HG02852 (cell line): ENCODE results near the gene ELF2.
A peak's percentile ranks its signal among the peaks of the same experiment; 100 is the strongest.
"Not testable (repeated sequence)": the region's sequence is repeated elsewhere in the genome, so short reads cannot be mapped to it uniquely, and the experiment has no call there.

Experiments
- ATAC-seq: cut with Tn5 transposase; IDR thresholded peaks from one replicate; pipeline ENCODE4 v1.9.1; 2021; ENCODE audit warnings: mild to moderate bottlenecking, moderate library complexity; ENCODE audit not compliant: unreplicated experiment

Gene ELF2

DNA sequence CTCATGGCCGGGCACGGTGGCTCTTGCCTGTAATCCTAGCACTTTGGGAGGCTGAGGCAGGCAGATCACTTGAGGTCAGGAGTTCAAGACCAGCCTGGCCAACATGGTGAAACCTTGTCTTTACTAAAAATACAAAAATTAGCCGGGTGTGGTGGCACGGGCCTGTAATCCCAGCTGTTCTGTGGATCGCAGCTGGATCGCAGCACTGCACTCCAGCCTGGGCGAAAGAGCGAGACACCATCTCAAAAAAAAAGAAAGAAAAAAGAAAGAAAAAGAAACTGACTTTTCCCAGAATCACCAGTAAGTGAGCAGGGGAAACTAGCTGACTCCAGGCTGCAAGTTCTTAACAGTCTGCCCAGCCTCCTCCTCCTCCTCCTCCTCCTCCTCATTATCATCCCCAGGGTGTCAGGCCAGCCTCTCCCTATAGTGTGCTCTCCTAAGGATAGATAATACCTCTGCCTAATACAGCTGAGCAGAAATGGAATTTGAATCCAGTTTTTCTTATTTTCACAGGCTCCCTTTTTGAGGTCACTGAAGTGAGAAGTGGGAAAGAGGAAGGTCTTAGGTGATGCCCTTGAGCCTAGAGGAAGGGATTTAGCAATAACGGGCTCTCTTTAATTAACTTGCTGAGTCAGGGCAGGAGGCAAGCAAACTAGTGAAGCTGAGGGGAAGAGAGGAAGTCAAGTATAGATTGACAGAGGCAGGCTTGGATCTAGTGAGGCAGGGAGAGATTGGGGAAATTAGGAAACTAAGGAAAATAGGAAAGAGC lies 11.8 kb upstream of the ELF2 start:
- no peak for ATAC-seq

DNA sequence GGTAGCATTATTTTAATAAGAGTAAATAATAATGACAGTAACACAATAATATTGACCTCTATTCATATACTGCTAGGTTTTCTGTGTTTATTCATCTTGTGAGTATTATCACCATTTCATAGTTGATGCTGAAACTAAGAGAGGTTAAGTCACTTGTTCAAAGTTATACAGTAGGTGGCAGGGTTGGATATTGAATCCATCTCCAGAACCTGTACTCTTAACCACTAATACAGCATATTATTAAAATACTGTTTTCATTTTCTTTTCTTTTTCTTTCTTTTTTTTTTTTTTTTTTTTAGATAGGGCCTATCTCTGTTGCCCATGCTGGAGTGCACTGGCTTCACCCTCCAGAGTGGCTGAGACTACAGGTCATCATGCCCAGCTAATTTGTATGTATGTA lies 7.1 kb upstream of the ELF2 start:
- no peak for ATAC-seq

- ATAC-seq: peak; percentile 67
Observed at GRCh38 chr4:139177869-139178619, 1.0 kb upstream of the ELF2 start.

- ATAC-seq: peak; percentile 12
Observed at GRCh38 chr4:139176302-139177048, 543 bp downstream of the ELF2 start.

- no peak for ATAC-seq
Observed at GRCh38 chr4:139175646-139176301, 1.2 kb downstream of the ELF2 start.

GRCh38 chr4:139171876-139172691 lies 4.9 kb downstream of the ELF2 start:
- no peak for ATAC-seq

DNA sequence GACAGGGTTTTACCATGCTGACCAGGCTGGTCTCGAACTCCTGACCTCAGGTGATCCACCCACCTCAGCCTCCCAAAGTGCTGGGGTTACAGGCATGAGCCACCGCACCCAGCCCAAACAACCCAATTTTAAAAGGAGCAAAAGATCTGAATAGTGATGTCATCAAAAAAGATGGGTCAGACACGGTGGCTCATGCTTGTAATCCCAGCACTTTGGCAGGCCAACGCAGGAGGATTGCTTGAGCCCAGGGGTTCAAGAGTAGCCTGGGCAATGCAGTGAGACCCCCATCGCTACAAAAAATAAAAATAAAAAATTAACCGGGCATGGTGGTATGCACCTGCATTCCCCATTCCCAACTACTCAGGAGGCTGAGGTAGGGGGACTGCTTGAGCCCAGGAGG lies 6.1 kb downstream of the ELF2 start:
- no peak for ATAC-seq

GRCh38 chr4:139167774-139168444 lies 9.1 kb downstream of the ELF2 start:
- ATAC-seq: no peak

DNA sequence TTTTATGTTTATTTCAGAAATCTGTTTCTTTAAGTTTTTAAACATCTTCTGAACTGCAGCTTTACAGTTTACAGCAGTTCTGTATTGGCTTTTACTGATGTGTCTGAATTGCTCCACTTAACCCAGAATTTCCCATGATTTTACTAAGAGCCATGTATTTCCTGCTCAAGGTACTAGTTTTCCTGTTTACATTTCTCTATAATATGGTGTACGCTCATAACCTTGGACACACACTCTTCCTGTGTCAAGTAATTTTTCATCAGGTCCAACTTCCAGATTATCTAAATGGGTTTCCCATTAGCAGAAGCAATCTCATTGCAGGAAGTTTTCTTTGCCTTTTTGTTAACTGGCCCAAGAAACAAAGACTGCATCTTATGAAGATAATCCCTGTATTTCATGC lies 12.3 kb downstream of the ELF2 start:
- ATAC-seq: no peak

DNA sequence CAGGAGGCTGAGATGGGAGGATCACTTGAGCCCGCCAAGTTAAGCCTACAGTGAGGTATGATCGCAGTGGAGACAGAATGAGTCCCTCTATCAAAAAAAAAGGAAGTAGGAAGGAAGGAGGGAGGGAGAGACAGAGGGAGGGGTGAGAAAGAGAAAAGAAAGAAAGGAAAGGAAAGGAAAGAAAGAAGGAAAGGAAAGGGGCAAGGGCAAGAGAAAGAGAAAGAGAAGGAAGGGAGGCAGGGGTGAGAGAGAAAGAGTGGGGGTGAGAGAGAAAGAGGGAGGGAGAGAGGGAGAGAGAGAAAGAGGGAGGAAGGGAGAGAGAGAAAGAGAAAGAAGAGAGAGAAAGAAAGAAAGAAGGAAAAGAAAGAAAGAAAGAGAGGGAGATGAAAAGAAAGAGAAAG lies 13.2 kb downstream of the ELF2 start:
- no peak for ATAC-seq

DNA sequence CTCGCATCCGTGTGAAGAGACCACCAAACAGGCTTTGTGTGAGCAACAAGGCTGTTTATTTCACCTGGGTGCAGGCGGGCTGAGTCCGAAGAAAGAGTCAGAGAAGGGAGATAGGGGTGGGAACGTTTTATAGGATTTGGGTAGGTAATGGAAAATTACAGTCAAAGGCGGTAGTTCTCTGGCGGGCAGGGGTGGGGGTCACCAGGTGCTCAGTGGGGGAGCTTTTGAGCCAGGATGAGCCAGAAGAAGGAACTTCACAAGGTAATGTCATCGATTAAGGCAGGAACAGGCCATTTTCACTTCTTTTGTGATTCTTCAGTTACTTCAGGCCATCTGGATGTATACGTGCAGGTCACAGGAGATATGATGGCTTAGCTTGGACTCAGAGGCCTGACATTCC lies 19.0 kb downstream of the ELF2 start:
- not testable (repeated sequence) for ATAC-seq

- no peak for ATAC-seq
Observed at GRCh38 chr4:139154952-139155557, 22.0 kb downstream of the ELF2 start.

- ATAC-seq: no peak
Observed at GRCh38 chr4:139154538-139154937, 22.5 kb downstream of the ELF2 start.

- ATAC-seq: no peak
Observed at GRCh38 chr4:139154134-139154421, 22.9 kb downstream of the ELF2 start.

DNA sequence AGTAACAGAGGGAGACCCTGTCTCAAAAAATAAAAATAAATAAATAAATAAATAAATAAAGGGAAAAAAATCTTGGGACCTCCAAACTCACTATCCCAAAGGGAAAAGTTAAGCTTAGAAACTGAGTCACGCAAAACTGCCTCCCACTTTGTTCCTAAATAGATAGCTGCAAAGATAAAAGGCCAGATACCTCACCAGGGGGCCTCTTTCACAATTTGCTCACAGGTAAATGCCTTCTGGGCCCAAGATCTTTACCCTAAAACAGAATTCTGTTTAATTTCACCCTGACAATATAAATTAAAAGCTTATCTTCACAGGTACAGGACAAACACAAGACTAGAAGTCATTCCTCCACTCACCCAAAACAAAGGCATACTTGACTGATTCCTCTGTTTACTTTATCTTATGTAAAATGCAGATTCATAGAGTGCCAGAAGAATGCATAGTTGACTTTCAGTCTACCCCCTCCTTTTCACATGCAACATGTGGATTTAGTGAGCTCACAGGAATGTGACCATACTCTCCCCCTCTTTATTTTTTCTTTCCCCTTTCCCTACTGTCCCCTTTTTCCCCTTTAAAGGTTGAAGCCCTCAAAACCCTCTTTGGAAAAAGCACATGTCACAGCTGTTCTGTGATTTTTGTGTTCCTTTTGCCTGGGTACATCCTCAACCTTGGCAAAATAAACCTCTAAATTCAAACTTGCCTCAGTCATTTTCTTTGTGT lies 23.4 kb downstream of the ELF2 start:
- no peak for ATAC-seq

DNA sequence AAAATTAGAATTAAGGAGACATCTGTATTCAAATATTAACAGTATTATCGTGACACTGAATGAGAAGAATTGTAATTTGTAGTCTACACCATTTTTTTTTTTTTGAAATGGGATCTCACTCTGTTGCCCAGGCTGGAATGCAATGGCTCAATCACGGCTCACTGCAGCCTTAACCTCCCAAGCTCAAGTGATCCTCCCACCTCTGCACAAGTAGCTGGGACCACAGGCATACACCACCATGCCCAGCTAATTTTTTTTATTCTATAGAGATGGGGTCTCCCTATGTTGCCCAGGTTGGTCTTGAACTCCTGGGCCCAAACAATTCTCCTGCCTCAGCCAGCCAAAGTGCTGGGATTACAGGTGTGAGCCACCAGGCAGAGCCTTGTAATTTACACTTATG lies 24.8 kb downstream of the ELF2 start:
- ATAC-seq: no peak

DNA sequence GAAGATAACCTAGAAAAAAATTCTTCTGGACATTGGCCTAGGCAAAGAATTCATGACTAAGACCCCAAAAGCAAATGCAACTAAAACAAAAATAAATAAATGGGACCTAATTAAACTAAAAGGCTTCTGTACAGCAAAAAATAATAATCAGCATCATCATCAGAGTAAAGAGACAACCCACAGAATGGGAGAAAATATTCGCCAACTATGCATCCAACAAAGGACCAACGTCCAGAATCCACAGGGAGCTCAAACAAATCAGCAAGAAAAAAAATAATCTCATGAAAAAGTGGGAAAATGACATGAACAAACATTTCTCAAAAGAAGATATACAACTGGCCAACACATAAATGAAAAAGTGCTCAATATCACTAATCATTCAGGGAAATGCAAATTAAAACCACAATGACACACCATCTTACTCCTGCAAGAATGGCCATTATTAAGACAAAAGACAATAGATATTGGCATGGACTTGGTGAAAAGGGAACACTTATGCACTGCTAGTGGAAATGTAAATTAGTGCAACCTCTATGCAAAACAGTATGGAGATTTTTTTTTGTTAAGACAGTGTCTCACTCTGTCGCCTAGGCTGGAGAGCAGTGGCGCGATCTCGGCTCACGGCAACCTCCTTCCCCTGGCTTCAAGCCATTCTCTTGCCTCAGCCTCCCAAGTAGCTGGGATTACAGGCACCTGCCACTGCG lies 29.9 kb downstream of the ELF2 start:
- ATAC-seq: no peak

- no peak for ATAC-seq
Observed at GRCh38 chr4:139145552-139145932, 31.5 kb downstream of the ELF2 start.
